ENCODE results near the gene SLC4A1AP. TPM values are rescaled to one million over a fixed set of nuclear protein-coding genes. Genes with fewer than 3 reads are reported as not detected.
A peak's percentile ranks its signal among the peaks of the same experiment; 100 is the strongest.

The SLC4A1AP gene
- total RNA-seq, 1 donor from 2014 or later: 20.9 TPM

- H3K27ac ChIP-seq (ENCODE audit: low read depth, low read length): no peak overlapping the region
- no peaks in the 10 kb centered on the region for H3K79me2 ChIP-seq (ENCODE audit: insufficient read depth, low read length)
- no peaks in the 10 kb centered on the region for H4K20me1 ChIP-seq (ENCODE audit: insufficient read depth, low read length)
- H3K27me3 ChIP-seq (ENCODE audit: insufficient read depth, low read length): no peaks in the 10 kb centered on the region
- peaks cover 26% of the 10 kb centered on the region for H3K4me1 ChIP-seq (ENCODE audit: insufficient read depth, low read length)
- Mint-ChIP-seq H3K4me1 (ENCODE audit: low read depth, unreplicated experiment) (peaks cover 37% of the 10 kb centered on the region), H3K9me3 (ENCODE audit: unreplicated experiment) (no peaks in the 10 kb centered on the region), H3K36me3 (ENCODE audit: low read depth, unreplicated experiment) (no peaks in the 10 kb centered on the region), H3K27ac (ENCODE audit: unreplicated experiment) (peak overlapping the region; percentile 59), H3K27me3 (ENCODE audit: low read depth, unreplicated experiment) (no peaks in the 10 kb centered on the region), H3K4me3 (ENCODE audit: unreplicated experiment) (no peak overlapping the region)
- TF ChIP-seq EZH2 (IDR thresholded peaks at IDR 0.05; ENCODE audit: insufficient read depth, low read length) (no peak), CTCF (IDR thresholded peaks at IDR 0.05; ENCODE audit: insufficient read depth, low read depth, low read length) (no peak)
- FAIRE-seq: no peak
- H3K4me2 ChIP-seq (ENCODE audit: low read length): no peak overlapping the region
- H3K36me3 ChIP-seq (ENCODE audit: insufficient read depth, low read length): no peaks in the 10 kb centered on the region
- H3K9me3 ChIP-seq (ENCODE audit: insufficient read depth, low read depth, low read length): no peaks in the 10 kb centered on the region
- H3K4me3 ChIP-seq (ENCODE audit: insufficient read depth, low read depth, low read length): no peak overlapping the region
- DNase-seq (ENCODE audit: low read depth): peak; percentile 47
- no peak overlapping the region for H2AFZ ChIP-seq (ENCODE audit: low read depth, low read length)
- H3K9ac ChIP-seq (ENCODE audit: low read length): no peak overlapping the region
Observed at GRCh38 chr2:27724905-27725701, 61.4 kb downstream of the SLC4A1AP start.

GRCh38 chr2:27727257-27727656 is 63.6 kb downstream of the SLC4A1AP start:
- Histone ChIP-seq H3K4me2 (ENCODE audit: low read length) (no peak overlapping the region), H3K27ac (ENCODE audit: low read depth, low read length) (no peak overlapping the region), H3K9ac (ENCODE audit: low read length) (no peak overlapping the region), H3K4me1 (ENCODE audit: insufficient read depth, low read length) (peaks cover 14% of the 10 kb centered on the region), H3K79me2 (ENCODE audit: insufficient read depth, low read length) (no peaks in the 10 kb centered on the region), H2AFZ (ENCODE audit: low read depth, low read length) (no peak overlapping the region), H4K20me1 (ENCODE audit: insufficient read depth, low read length) (no peaks in the 10 kb centered on the region), H3K36me3 (ENCODE audit: insufficient read depth, low read length) (no peaks in the 10 kb centered on the region), H3K4me3 (ENCODE audit: insufficient read depth, low read depth, low read length) (no peak overlapping the region), H3K9me3 (ENCODE audit: insufficient read depth, low read depth, low read length) (no peaks in the 10 kb centered on the region), H3K27me3 (ENCODE audit: insufficient read depth, low read length) (no peaks in the 10 kb centered on the region)
- no peaks in the 10 kb centered on the region for H3K27me3 Mint-ChIP-seq (ENCODE audit: low read depth, unreplicated experiment)
- peaks cover 25% of the 10 kb centered on the region for H3K4me1 Mint-ChIP-seq (ENCODE audit: low read depth, unreplicated experiment)
- FAIRE-seq: no peak
- H3K4me3 Mint-ChIP-seq (ENCODE audit: unreplicated experiment): no peak overlapping the region
- H3K36me3 Mint-ChIP-seq (ENCODE audit: low read depth, unreplicated experiment): no peaks in the 10 kb centered on the region
- H3K27ac Mint-ChIP-seq (ENCODE audit: unreplicated experiment): no peak overlapping the region
- DNase-seq (ENCODE audit: low read depth): no peak
- TF ChIP-seq EZH2 (IDR thresholded peaks at IDR 0.05; ENCODE audit: insufficient read depth, low read length) (no peak), CTCF (IDR thresholded peaks at IDR 0.05; ENCODE audit: insufficient read depth, low read depth, low read length) (no peak)
- H3K9me3 Mint-ChIP-seq (ENCODE audit: unreplicated experiment): no peaks in the 10 kb centered on the region

All from astrocyte (in vitro differentiated cells and primary cell).